VCaP (cell line): ENCODE results near the gene KCND1.

ENCODE experiments used
- H3K27ac ChIP-seq: fragments of 450-650 bp; 2 replicates; pipeline ENCODE4 v1.5.1; 2017
- CTCF ChIP-seq: fragments of 450-650 bp; conservative IDR thresholded peaks from 2 replicates; pipeline ENCODE4 v1.5.1; 2017; ENCODE audit warnings: mild to moderate bottlenecking, moderate library complexity

The KCND1 gene

GRCh38 chrX:48937054-48937907, 34.4 kb downstream of the KCND1 start:
- no peak for TF ChIP-seq CTCF
- H3K27ac ChIP-seq = no peak overlapping the region

DNA sequence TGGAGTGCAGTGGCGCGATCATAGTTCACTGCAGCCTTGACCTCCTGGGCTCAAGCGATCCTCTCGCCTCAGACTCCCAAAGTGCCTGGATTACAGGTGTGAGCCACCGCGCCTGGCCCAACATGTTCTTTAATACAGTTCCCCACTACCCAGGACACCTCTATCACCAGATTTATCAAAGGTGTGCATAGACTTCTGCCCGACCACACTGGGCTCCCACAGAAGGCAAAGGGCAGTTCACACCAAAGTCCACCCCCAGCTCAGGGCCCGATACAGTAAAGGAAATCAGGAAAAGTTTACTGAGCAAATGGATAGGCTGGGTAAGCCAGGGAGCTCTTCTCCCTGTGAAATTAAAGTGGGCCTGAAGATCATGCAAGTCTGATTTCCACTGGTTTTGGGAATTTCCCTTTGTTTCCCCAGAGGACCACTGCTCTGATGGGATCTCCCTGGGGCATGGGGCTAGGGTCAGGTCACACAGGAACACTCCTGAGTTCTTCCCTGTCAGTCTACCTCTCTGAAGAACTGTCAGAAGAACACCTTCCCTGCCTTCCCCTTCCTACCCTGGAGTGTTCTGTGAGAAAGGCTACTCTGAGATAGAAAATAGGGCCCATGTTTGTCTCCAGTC, 35.1 kb downstream of the KCND1 start:
- no peak overlapping the region for H3K27ac ChIP-seq
- TF ChIP-seq CTCF = no peak

DNA sequence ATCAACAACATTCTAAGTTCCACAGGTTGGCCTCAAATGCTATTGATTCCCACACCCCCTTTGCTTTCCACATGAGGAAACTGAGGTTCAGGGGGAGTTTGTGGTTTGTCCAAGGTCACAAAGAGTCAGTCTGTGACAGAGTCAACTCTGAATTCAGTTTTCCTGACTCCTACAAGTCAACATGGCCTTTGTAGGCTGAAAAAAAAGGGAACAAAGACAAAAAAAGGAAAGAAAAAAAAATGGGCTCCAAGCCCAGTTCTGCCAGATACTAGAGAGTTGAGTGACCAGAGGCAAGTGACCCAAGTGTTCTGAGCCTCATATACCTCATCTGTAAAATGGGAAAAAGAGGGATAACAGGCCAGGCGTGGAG, 36.4 kb downstream of the KCND1 start:
- TF ChIP-seq CTCF = no peak
- no peak overlapping the region for H3K27ac ChIP-seq

GRCh38 chrX:48934581-48935300, 36.9 kb downstream of the KCND1 start:
- no peak overlapping the region for H3K27ac ChIP-seq
- no peak for TF ChIP-seq CTCF

DNA sequence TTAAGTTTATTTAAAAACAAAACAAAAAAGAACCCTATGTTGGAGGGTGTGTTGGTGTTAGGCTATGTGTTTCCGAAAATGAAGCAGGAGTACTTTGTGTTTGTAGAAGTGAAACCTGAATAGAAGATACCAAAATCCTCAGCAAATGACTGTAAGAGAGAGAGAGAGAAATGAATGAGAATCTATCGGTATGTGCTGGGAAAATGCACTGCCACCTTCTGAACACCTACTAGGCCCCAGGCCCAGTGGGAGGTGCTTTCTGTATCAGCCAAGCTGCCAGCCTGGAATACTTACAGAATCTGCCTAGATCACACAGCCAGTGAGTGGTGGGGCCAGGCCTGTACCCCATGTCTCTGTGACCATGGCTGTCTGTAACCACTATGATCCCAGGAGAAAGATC, 37.9 kb downstream of the KCND1 start:
- TF ChIP-seq CTCF = no peak
- H3K27ac ChIP-seq = no peak overlapping the region

DNA sequence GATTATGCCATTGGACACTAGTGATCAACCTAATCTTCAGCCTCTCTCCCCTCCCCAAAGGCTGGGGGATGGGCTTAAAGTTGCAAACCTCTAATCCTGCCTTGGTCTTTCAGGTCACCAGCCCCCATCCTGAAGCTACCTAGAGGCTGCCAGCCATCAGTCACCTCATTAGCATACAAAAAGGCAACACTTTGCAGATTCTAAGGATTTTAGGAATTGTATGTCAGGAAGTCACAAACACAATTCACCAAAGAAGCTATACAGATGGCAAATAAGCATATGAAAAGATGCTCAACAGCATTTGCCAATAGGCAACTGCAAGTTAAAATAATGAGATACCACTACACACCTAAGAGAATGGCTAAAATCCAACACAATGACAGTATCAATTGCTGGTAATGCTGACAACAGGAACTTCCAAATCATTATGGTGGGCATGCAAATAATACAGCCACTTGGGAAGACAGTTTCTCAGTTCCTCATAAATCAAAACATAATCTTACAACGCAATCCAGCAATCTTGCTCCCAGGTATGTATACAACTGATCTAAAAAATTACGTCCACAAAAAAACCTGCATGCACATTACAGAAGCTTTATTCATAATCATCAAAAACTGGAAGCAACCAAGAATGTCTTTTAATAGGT, 43.8 kb downstream of the KCND1 start:
- TF ChIP-seq CTCF = no peak
- H3K27ac ChIP-seq = no peak overlapping the region

DNA sequence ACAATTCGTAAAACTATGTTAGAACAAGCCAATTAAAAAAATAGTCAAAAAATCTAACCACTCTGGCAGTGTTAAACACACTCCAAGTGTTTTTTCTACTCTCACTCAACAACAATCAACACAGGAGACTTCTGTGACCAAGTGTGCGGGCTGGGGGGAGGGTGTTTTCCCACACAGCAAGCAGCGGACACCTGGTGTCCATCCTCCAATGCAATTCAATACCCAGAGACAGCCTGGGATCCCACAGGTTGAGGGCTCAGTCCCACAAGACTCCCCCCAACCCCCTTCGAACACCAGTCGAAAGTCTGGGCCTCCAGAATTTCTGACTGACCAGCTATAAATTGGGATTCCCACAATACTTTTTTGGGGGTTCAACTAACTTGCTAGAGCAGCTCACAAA, 44.5 kb downstream of the KCND1 start:
- no peak for TF ChIP-seq CTCF
- H3K27ac ChIP-seq = no peak overlapping the region
